ENCODE measurements around the gene LNX2.

LNX2 gene

GRCh38 chr13:27624071-27624470 is 3.7 kb upstream of the LNX2 start:
- Histone ChIP-seq H3K9ac (ENCODE audit: low read length) (no peak overlapping the region), H3K4me3 (ENCODE audit: low read length) (no peak overlapping the region), H3K36me3 (ENCODE audit: control insufficient read depth, low read depth, low read length) (peaks cover 20% of the 10 kb centered on the region), H3K27ac (ENCODE audit: low read length) (no peak overlapping the region), H3K27me3 (ENCODE audit: control insufficient read depth, insufficient read depth, low read length) (peaks cover 6% of the 10 kb centered on the region), H3K9me3 (ENCODE audit: control insufficient read depth, low read depth, low read length) (no peaks in the 10 kb centered on the region), H3K4me1 (ENCODE audit: control insufficient read depth, low read depth, low read length) (peaks cover 15% of the 10 kb centered on the region)

GRCh38 chr13:27622881-27623280 is 2.6 kb upstream of the LNX2 start:
- Histone ChIP-seq H3K27ac (ENCODE audit: low read length) (no peak overlapping the region), H3K9ac (ENCODE audit: low read length) (peak overlapping the region; percentile 93), H3K9me3 (ENCODE audit: control insufficient read depth, low read depth, low read length) (no peaks in the 10 kb centered on the region), H3K4me1 (ENCODE audit: control insufficient read depth, low read depth, low read length) (peaks cover 21% of the 10 kb centered on the region), H3K4me3 (ENCODE audit: low read length) (peak overlapping the region; percentile 97), H3K27me3 (ENCODE audit: control insufficient read depth, insufficient read depth, low read length) (peaks cover 13% of the 10 kb centered on the region), H3K36me3 (ENCODE audit: control insufficient read depth, low read depth, low read length) (peaks cover 20% of the 10 kb centered on the region)

GRCh38 chr13:27622102-27622820 is 1.9 kb upstream of the LNX2 start:
- peaks cover 21% of the 10 kb centered on the region for H3K4me1 ChIP-seq (ENCODE audit: control insufficient read depth, low read depth, low read length)
- H3K9me3 ChIP-seq (ENCODE audit: control insufficient read depth, low read depth, low read length), result no peaks in the 10 kb centered on the region
- peak overlapping the region; percentile 93 for H3K9ac ChIP-seq (ENCODE audit: low read length)
- peak overlapping the region; percentile 97 for H3K4me3 ChIP-seq (ENCODE audit: low read length)
- peaks cover 13% of the 10 kb centered on the region for H3K27me3 ChIP-seq (ENCODE audit: control insufficient read depth, insufficient read depth, low read length)
- peaks cover 20% of the 10 kb centered on the region for H3K36me3 ChIP-seq (ENCODE audit: control insufficient read depth, low read depth, low read length)
- H3K27ac ChIP-seq (ENCODE audit: low read length), result peak overlapping the region; percentile 84

GRCh38 chr13:27621366-27622101 is 1.2 kb upstream of the LNX2 start, which contains the start of gene POLR1D:
POLR1D (plus strand) TSS chr13:27621892; CDS start chr13:27621984, 92 bp downstream.
- Histone ChIP-seq H3K9ac (ENCODE audit: low read length) (peak within 1 kb of the TSS; percentile 93), H3K9me3 (ENCODE audit: control insufficient read depth, low read depth, low read length) (no peaks in the 10 kb centered on the region), H3K4me3 (ENCODE audit: low read length) (peak within 1 kb of the TSS; percentile 97), H3K4me1 (ENCODE audit: control insufficient read depth, low read depth, low read length) (peaks cover 21% of the 10 kb centered on the region), H3K27me3 (ENCODE audit: control insufficient read depth, insufficient read depth, low read length) (peaks cover 13% of the 10 kb centered on the region), H3K36me3 (ENCODE audit: control insufficient read depth, low read depth, low read length) (peaks cover 20% of the 10 kb centered on the region), H3K27ac (ENCODE audit: low read length) (peak within 1 kb of the TSS; percentile 84)

- H3K9ac ChIP-seq (ENCODE audit: low read length), result peak overlapping the region; percentile 93
- H3K4me1 ChIP-seq (ENCODE audit: control insufficient read depth, low read depth, low read length), result peaks cover 21% of the 10 kb centered on the region
- H3K27ac ChIP-seq (ENCODE audit: low read length), result peak overlapping the region; percentile 16
- H3K27me3 ChIP-seq (ENCODE audit: control insufficient read depth, insufficient read depth, low read length), result peaks cover 13% of the 10 kb centered on the region
- H3K9me3 ChIP-seq (ENCODE audit: control insufficient read depth, low read depth, low read length), result no peaks in the 10 kb centered on the region
- H3K36me3 ChIP-seq (ENCODE audit: control insufficient read depth, low read depth, low read length), result peaks cover 18% of the 10 kb centered on the region
- H3K4me3 ChIP-seq (ENCODE audit: low read length), result peak overlapping the region; percentile 97
These were observed 712 bp upstream of the LNX2 start for GRCh38 chr13:27621116-27621365.

GRCh38 chr13:27619728-27620376 is 477 bp downstream of the LNX2 start:
- Histone ChIP-seq H3K9me3 (ENCODE audit: control insufficient read depth, low read depth, low read length) (no peaks in the 10 kb centered on the region), H3K27me3 (ENCODE audit: control insufficient read depth, insufficient read depth, low read length) (peaks cover 13% of the 10 kb centered on the region), H3K36me3 (ENCODE audit: control insufficient read depth, low read depth, low read length) (peaks cover 11% of the 10 kb centered on the region), H3K4me1 (ENCODE audit: control insufficient read depth, low read depth, low read length) (peaks cover 21% of the 10 kb centered on the region), H3K27ac (ENCODE audit: low read length) (no peak overlapping the region), H3K4me3 (ENCODE audit: low read length) (peak overlapping the region; percentile 89), H3K9ac (ENCODE audit: low read length) (peak overlapping the region; percentile 64)

GRCh38 chr13:27619093-27619727 is 1.1 kb downstream of the LNX2 start:
- Histone ChIP-seq H3K27me3 (ENCODE audit: control insufficient read depth, insufficient read depth, low read length) (peaks cover 13% of the 10 kb centered on the region), H3K4me3 (ENCODE audit: low read length) (peak overlapping the region; percentile 89), H3K9ac (ENCODE audit: low read length) (peak overlapping the region; percentile 64), H3K9me3 (ENCODE audit: control insufficient read depth, low read depth, low read length) (no peaks in the 10 kb centered on the region), H3K36me3 (ENCODE audit: control insufficient read depth, low read depth, low read length) (peaks cover 9% of the 10 kb centered on the region), H3K27ac (ENCODE audit: low read length) (no peak overlapping the region), H3K4me1 (ENCODE audit: control insufficient read depth, low read depth, low read length) (peaks cover 21% of the 10 kb centered on the region)

GRCh38 chr13:27617881-27618321 is 2.4 kb downstream of the LNX2 start:
- H3K4me3 ChIP-seq (ENCODE audit: low read length), result no peak overlapping the region
- no peak overlapping the region for H3K9ac ChIP-seq (ENCODE audit: low read length)
- H3K4me1 ChIP-seq (ENCODE audit: control insufficient read depth, low read depth, low read length), result peaks cover 16% of the 10 kb centered on the region
- peaks cover 13% of the 10 kb centered on the region for H3K27me3 ChIP-seq (ENCODE audit: control insufficient read depth, insufficient read depth, low read length)
- peaks cover 1% of the 10 kb centered on the region for H3K36me3 ChIP-seq (ENCODE audit: control insufficient read depth, low read depth, low read length)
- H3K27ac ChIP-seq (ENCODE audit: low read length), result no peak overlapping the region
- no peaks in the 10 kb centered on the region for H3K9me3 ChIP-seq (ENCODE audit: control insufficient read depth, low read depth, low read length)

GRCh38 chr13:27613628-27614027 is 6.7 kb downstream of the LNX2 start:
- no peak overlapping the region for H3K9ac ChIP-seq (ENCODE audit: low read length)
- no peak overlapping the region for H3K4me3 ChIP-seq (ENCODE audit: low read length)
- H3K9me3 ChIP-seq (ENCODE audit: control insufficient read depth, low read depth, low read length), result no peaks in the 10 kb centered on the region
- H3K27me3 ChIP-seq (ENCODE audit: control insufficient read depth, insufficient read depth, low read length), result peaks cover 2% of the 10 kb centered on the region
- no peak overlapping the region for H3K27ac ChIP-seq (ENCODE audit: low read length)
- H3K4me1 ChIP-seq (ENCODE audit: control insufficient read depth, low read depth, low read length), result peaks cover 4% of the 10 kb centered on the region
- no peaks in the 10 kb centered on the region for H3K36me3 ChIP-seq (ENCODE audit: control insufficient read depth, low read depth, low read length)

GRCh38 chr13:27607125-27607524 is 13.2 kb downstream of the LNX2 start:
- Histone ChIP-seq H3K9ac (ENCODE audit: low read length) (no peak overlapping the region), H3K27ac (ENCODE audit: low read length) (no peak overlapping the region), H3K4me3 (ENCODE audit: low read length) (no peak overlapping the region), H3K9me3 (ENCODE audit: control insufficient read depth, low read depth, low read length) (no peaks in the 10 kb centered on the region), H3K4me1 (ENCODE audit: control insufficient read depth, low read depth, low read length) (peaks cover 9% of the 10 kb centered on the region), H3K27me3 (ENCODE audit: control insufficient read depth, insufficient read depth, low read length) (no peaks in the 10 kb centered on the region), H3K36me3 (ENCODE audit: control insufficient read depth, low read depth, low read length) (no peaks in the 10 kb centered on the region)

GRCh38 chr13:27605610-27606200 is 14.6 kb downstream of the LNX2 start:
- Histone ChIP-seq H3K36me3 (ENCODE audit: control insufficient read depth, low read depth, low read length) (no peaks in the 10 kb centered on the region), H3K27ac (ENCODE audit: low read length) (no peak overlapping the region), H3K9me3 (ENCODE audit: control insufficient read depth, low read depth, low read length) (no peaks in the 10 kb centered on the region), H3K27me3 (ENCODE audit: control insufficient read depth, insufficient read depth, low read length) (no peaks in the 10 kb centered on the region), H3K4me3 (ENCODE audit: low read length) (no peak overlapping the region), H3K9ac (ENCODE audit: low read length) (no peak overlapping the region), H3K4me1 (ENCODE audit: control insufficient read depth, low read depth, low read length) (peaks cover 9% of the 10 kb centered on the region)
